ENCODE results near the gene SLC38A2. TPM values are rescaled to one million over a fixed set of nuclear protein-coding genes. Genes with fewer than 3 reads are reported as not detected.
"Not testable (repeated sequence)": the region's sequence is repeated elsewhere in the genome, so short reads cannot be mapped to it uniquely, and the experiment has no call there.

The SLC38A2 gene
- total RNA-seq, 1 donor from 2014 or later: 421 TPM

GRCh38 chr12:46400406-46400805 is 27.8 kb upstream of the SLC38A2 start:
- H3K27me3 ChIP-seq (ENCODE audit: insufficient read depth, low read length): no peaks in the 10 kb centered on the region
- Mint-ChIP-seq H3K4me3 (ENCODE audit: unreplicated experiment) (no peak overlapping the region), H3K36me3 (ENCODE audit: low read depth, unreplicated experiment) (peaks cover 4% of the 10 kb centered on the region), H3K27me3 (ENCODE audit: low read depth, unreplicated experiment) (no peaks in the 10 kb centered on the region), H3K9me3 (ENCODE audit: unreplicated experiment) (peaks cover 9% of the 10 kb centered on the region), H3K27ac (ENCODE audit: unreplicated experiment) (peak overlapping the region; percentile 36), H3K4me1 (ENCODE audit: low read depth, unreplicated experiment) (peaks cover 37% of the 10 kb centered on the region)
- FAIRE-seq (peak; percentile 47), DNase-seq (ENCODE audit: low read depth) (peak; percentile 82)
- no peak overlapping the region for H3K27ac ChIP-seq (ENCODE audit: low read depth, low read length)
- H3K4me2 ChIP-seq (ENCODE audit: low read length): no peak overlapping the region
- H3K4me1 ChIP-seq (ENCODE audit: insufficient read depth, low read length): peaks cover 41% of the 10 kb centered on the region
- no peaks in the 10 kb centered on the region for H3K79me2 ChIP-seq (ENCODE audit: insufficient read depth, low read length)
- no peaks in the 10 kb centered on the region for H3K9me3 ChIP-seq (ENCODE audit: insufficient read depth, low read depth, low read length)
- H2AFZ ChIP-seq (ENCODE audit: low read depth, low read length): no peak overlapping the region
- H3K36me3 ChIP-seq (ENCODE audit: insufficient read depth, low read length): no peaks in the 10 kb centered on the region
- no peak overlapping the region for H3K9ac ChIP-seq (ENCODE audit: low read length)
- H3K4me3 ChIP-seq (ENCODE audit: insufficient read depth, low read depth, low read length): no peak overlapping the region
- H4K20me1 ChIP-seq (ENCODE audit: insufficient read depth, low read length): no peaks in the 10 kb centered on the region
- TF ChIP-seq EZH2 (IDR thresholded peaks at IDR 0.05; ENCODE audit: insufficient read depth, low read length) (no peak), CTCF (IDR thresholded peaks at IDR 0.05; ENCODE audit: insufficient read depth, low read depth, low read length) (no peak)

- H3K27ac Mint-ChIP-seq (ENCODE audit: unreplicated experiment); H3K9ac ChIP-seq (ENCODE audit: low read length); H3K27ac ChIP-seq (ENCODE audit: low read depth, low read length); H3K4me3 Mint-ChIP-seq (ENCODE audit: unreplicated experiment); H3K9me3 Mint-ChIP-seq (ENCODE audit: unreplicated experiment); H2AFZ ChIP-seq (ENCODE audit: low read depth, low read length); H3K79me2 ChIP-seq (ENCODE audit: insufficient read depth, low read length); H4K20me1 ChIP-seq (ENCODE audit: insufficient read depth, low read length); H3K27me3 ChIP-seq (ENCODE audit: insufficient read depth, low read length); H3K9me3 ChIP-seq (ENCODE audit: insufficient read depth, low read depth, low read length); H3K36me3 Mint-ChIP-seq (ENCODE audit: low read depth, unreplicated experiment); H3K4me3 ChIP-seq (ENCODE audit: insufficient read depth, low read depth, low read length); H3K36me3 ChIP-seq (ENCODE audit: insufficient read depth, low read length); H3K4me2 ChIP-seq (ENCODE audit: low read length); FAIRE-seq; DNase-seq (ENCODE audit: low read depth); H3K27me3 Mint-ChIP-seq (ENCODE audit: low read depth, unreplicated experiment): not testable (repeated sequence)
- H3K4me1 Mint-ChIP-seq (ENCODE audit: low read depth, unreplicated experiment): peaks cover 31% of the 10 kb centered on the region
- H3K4me1 ChIP-seq (ENCODE audit: insufficient read depth, low read length): peaks cover 35% of the 10 kb centered on the region
Observed at GRCh38 chr12:46399461-46400248, 27.1 kb upstream of the SLC38A2 start.

- no peak overlapping the region for H3K4me3 ChIP-seq (ENCODE audit: insufficient read depth, low read depth, low read length)
- no peak overlapping the region for H3K4me3 Mint-ChIP-seq (ENCODE audit: unreplicated experiment)
Observed at GRCh38 chr12:46396826-46397225, 24.3 kb upstream of the SLC38A2 start.

More at GRCh38 chr12:46396826-46397225, 24.3 kb upstream of the SLC38A2 start:
- peaks cover 8% of the 10 kb centered on the region for H3K4me1 Mint-ChIP-seq (ENCODE audit: low read depth, unreplicated experiment)
- Histone ChIP-seq H3K4me1 (ENCODE audit: insufficient read depth, low read length) (peaks cover 7% of the 10 kb centered on the region), H3K36me3 (ENCODE audit: insufficient read depth, low read length) (no peaks in the 10 kb centered on the region), H4K20me1 (ENCODE audit: insufficient read depth, low read length) (no peaks in the 10 kb centered on the region), H3K4me2 (ENCODE audit: low read length) (no peak overlapping the region), H3K79me2 (ENCODE audit: insufficient read depth, low read length) (no peaks in the 10 kb centered on the region), H3K9ac (ENCODE audit: low read length) (no peak overlapping the region), H2AFZ (ENCODE audit: low read depth, low read length) (no peak overlapping the region), H3K9me3 (ENCODE audit: insufficient read depth, low read depth, low read length) (no peaks in the 10 kb centered on the region), H3K27me3 (ENCODE audit: insufficient read depth, low read length) (no peaks in the 10 kb centered on the region), H3K27ac (ENCODE audit: low read depth, low read length) (no peak overlapping the region)
- no peak for TF ChIP-seq EZH2 (IDR thresholded peaks at IDR 0.05; ENCODE audit: insufficient read depth, low read length)
- no peak for TF ChIP-seq CTCF (IDR thresholded peaks at IDR 0.05; ENCODE audit: insufficient read depth, low read depth, low read length)
- no peaks in the 10 kb centered on the region for H3K27me3 Mint-ChIP-seq (ENCODE audit: low read depth, unreplicated experiment)
- peaks cover 7% of the 10 kb centered on the region for H3K36me3 Mint-ChIP-seq (ENCODE audit: low read depth, unreplicated experiment)
- H3K9me3 Mint-ChIP-seq (ENCODE audit: unreplicated experiment): peaks cover 9% of the 10 kb centered on the region
- FAIRE-seq (no peak), DNase-seq (ENCODE audit: low read depth) (no peak)
- H3K27ac Mint-ChIP-seq (ENCODE audit: unreplicated experiment): no peak overlapping the region
